ENCODE data around the gene SYNGR3.
A peak's percentile ranks its signal among the peaks of the same experiment; 100 is the strongest.
"Not testable (repeated sequence)": the region's sequence is repeated elsewhere in the genome, so short reads cannot be mapped to it uniquely, and the experiment has no call there.

The SYNGR3 gene

DNA sequence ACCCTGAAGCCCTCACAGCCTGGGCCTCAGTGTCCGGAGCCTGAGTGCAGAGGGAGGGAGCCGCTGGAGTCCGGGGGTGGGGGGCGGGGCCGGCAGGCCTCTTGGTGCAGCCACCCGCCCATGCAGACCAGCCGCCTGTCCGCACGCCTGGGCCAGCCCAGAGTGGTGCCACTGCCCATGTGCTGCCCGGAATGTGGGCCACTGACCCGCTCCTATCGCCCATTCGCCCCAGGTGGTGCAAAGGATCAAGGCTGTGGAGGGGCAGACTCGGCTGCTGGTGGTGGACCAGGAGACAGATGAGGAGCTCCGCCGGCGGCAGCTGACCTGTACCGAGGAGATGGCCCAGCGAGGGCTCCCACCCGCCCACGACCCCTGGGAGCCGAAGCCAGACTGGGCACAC is 39.6 kb downstream of the SYNGR3 start:
- DNase-seq (ENCODE audit: low spot score) = no peak

- DNase-seq (ENCODE audit: low spot score) = no peak
Measured at GRCh38 chr16:2030036-2030435, 40.3 kb downstream of the SYNGR3 start.

GRCh38 chr16:2031081-2031577 is 41.4 kb downstream of the SYNGR3 start:
- no peak for DNase-seq (ENCODE audit: low spot score)

DNA sequence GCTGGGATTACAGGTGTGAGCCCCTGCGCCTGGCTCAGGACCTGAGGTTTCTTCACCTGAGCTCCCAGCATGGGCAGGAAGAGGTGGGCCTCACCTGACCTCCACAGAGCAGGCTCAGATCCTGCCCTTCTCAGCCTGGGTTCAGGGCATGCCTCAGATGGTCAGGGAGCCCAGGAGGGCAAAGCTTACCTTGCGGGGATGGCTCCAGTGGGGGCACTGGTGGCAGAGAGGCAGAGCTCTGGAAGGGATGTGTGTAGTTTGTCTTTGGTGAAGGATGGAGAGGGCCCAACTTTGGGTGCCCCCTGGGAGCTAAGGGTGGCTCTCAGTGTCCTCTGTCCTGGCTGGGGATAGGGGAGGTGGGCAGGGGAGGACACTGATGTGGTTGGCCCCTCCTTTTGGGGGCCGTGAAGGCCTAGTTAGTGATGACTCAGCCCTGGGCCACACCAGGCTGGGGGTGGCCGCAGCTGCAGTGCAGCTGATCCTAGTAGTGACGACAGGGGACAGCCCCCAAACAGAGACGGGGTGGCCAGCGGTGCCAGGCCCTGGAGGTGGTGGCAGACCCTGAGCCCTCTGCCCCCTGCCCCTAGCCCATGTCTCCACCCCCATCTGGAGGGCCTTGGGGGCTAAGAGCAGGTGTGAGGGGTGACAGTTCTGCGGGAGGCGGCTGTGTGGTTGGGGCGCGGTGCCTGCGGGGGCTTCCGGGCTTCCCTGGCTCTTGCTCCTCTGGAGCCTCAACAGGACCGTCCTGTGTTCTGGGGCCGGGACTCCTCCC is 42.7 kb downstream of the SYNGR3 start:
- DNase-seq (ENCODE audit: low spot score) = no peak

DNA sequence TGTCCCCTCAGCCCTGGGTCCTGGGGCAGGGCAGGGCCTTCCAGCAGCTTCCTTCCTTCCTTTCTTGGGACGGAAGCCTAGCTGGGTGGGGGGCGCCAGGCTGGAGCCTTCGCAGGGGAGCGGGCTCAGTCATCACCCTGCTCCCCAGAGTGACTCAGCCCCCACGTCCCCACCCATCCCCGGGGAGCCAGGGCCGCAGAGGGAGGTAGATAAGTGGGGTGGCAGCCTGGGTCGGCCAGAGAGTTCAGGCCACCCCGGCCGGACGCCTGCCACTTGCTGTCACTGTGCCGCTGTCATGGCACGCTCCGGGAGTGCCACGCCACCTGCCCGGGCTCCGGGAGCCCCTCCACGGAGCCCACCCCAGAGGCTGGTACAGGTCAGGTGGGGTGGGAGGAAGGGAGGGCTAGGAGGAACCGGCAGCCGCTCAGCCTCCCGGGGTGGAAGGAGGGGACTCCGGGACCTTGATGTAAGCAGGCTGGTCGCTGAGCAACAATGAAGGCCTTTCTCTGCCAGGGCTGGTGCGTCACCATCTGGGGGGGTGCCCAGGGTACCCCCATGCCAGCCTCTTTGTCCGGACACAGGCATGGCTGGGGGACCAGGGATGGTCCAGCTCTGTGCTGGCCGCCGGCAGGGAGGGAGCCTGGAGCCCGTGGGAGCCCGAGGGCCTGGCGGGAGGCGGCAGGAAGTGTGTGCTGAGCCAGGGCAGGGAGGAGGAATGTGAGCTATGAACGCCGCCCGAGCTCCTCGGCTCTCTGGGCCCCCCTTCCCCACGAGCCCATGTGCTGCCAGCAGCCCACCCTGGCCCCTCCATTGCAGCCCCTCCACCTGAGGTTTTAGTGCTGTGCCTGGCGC is 43.5 kb downstream of the SYNGR3 start:
- DNase-seq (ENCODE audit: low spot score) = no peak

DNA sequence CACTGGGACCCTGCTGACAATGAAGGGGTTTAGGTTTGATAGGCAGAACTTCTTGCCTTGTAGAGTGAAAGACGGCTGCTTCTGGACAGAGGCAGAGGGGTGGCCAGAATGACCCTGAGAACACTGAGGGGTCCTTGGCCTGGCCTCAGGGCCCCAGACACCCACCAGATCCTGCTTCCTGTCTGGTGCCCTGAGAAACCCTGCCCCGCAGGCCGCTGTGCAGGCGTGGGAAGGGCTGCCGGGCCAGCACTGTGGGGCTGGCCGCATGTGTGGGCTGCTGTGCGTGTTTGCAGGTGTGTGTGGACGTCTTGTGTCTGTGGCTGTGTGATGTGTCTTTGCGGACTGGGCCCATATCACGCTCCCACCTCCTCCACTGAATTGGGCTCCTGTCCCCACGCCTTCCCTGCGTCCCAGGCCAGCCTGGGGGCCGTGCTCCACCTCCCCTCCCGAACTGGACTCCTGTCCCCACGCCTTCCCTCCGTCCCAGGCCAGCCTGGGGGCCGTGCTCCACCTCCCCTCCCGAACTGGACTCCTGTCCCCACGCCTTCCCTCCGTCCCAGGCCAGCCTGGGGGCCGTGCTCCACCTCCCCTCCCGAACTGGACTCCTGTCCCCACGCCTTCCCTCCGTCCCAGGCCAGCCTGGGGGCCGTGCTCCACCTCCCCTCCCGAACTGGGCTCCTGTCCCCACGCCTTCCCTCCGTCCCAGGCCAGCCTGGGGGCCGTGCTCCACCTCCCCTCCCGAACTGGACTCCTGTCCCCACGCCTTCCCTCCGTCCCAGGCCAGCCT is 44.3 kb downstream of the SYNGR3 start:
- DNase-seq (ENCODE audit: low spot score) = not testable (repeated sequence)

DNA sequence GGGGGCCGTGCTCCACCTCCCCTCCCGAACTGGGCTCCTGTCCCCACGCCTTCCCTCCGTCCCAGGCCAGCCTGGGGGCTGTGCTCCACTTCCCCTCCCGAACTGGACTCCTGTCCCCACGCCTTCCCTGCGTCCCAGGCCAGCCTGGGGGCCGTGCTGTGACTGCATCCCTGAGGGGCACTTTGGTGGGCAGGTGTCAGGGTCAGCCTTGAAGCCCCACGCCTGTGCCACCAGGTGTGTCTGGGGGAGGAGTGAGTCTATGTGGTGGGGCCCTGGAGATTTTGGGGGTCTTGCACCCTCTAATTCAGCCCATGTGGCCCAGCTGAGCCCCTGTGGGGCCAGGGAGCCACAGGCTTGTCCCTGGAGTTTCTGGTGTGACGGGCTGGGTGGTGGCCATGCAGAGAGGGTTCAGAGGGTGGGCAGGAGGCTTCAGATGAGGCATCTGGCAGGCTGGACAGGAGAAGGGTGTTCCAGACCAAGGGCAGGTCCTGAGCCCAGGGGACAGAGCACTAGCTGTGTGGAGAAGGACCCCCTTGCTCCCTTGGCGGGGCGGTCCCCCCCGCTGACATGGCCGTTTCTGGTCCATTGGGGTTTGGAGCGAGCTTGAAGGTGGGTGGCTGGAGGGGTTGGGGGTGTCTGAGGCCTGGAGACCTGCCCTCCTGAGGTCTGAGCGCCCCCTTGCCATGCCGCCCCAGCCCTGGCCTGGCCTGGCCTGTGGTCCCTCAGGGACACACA is 45.1 kb downstream of the SYNGR3 start:
- DNase-seq (ENCODE audit: low spot score) = no peak

DNA sequence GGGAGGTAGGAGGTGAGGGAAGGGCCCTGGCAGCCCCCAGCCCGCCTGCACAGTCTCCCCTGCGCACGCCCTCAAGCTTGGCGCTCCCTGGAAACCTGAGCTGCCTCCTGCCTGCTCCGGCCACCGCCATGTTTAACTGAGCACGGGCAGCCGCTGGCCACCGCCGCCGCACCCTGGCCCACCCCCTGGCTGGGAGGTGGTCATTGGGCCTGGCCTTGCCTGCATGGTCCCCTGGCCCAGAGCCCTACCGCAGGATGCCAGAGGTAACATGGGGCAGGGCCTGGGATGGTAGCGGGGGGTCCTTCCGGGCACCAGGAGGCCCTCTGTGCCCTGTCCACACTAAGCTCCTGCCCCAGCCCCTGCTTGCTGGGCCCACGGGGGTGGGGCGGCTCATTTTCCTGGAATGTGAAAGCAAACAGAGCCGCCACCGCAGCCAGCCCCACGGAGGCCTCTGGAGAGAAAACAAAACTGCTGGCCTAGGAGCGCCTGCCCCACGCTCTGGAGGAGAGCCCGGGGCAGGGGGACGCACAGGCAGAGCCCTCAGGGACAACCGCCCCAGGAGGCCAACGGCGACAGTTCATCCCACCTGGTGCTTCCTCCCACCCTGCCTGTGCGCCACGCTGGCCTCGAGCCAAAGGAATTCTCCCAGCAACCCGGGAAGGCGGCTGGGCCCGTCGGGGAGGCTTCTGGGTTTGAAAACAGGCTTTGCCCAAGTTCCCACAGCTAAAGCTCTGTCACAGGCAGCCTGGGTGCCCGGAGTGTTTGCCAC is 45.8 kb downstream of the SYNGR3 start:
- DNase-seq (ENCODE audit: low spot score) = no peak

DNA sequence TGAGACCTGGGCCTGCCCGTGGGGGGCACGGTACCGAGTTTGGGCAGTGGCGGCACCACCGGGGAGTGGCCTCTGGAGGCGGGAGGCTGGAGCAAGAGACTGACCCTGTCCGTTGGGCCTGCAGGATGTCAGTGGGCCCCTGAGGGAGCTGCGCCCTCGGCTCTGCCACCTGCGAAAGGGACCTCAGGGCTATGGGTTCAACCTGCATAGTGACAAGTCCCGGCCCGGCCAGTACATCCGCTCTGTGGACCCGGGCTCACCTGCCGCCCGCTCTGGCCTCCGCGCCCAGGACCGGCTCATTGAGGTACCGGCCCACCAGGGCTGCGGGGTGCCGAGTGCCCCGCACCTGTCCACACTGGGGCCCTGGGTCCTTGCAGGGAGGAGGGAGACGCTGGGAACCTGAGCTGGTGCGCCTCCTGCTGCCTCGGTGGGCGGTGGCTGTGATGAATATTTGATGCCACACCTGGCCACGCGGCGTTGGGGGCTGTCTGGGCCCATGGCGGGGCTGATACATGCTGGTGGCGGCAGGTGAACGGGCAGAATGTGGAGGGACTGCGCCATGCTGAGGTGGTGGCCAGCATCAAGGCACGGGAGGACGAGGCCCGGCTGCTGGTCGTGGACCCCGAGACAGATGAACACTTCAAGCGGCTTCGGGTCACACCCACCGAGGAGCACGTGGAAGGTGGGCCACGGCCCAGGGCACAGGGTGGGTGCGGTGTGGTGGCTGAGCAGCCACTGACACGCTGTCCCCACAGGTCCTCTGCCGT is 46.6 kb downstream of the SYNGR3 start:
- DNase-seq (ENCODE audit: low spot score) = no peak

DNA sequence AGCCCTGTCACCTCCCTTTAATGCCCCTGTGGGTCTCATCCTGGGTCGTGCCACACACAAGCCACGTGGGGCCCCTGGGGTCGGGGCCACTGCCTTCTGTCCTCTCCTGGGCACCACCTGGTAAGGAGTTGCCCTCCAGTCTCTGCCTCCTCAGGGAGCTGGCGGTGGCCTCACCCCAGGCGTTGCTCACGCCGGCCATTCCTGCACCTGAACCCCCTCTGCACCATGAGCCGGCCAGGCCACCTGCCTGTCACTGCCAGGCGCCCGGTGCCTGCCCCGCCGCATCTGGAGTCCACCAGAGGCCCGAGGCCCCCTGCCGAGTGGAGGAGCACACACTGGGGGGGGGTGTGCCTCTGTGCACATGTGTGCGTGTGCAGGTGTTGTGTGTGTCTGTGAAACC is 47.3 kb downstream of the SYNGR3 start:
- DNase-seq (ENCODE audit: low spot score) = no peak

DNA sequence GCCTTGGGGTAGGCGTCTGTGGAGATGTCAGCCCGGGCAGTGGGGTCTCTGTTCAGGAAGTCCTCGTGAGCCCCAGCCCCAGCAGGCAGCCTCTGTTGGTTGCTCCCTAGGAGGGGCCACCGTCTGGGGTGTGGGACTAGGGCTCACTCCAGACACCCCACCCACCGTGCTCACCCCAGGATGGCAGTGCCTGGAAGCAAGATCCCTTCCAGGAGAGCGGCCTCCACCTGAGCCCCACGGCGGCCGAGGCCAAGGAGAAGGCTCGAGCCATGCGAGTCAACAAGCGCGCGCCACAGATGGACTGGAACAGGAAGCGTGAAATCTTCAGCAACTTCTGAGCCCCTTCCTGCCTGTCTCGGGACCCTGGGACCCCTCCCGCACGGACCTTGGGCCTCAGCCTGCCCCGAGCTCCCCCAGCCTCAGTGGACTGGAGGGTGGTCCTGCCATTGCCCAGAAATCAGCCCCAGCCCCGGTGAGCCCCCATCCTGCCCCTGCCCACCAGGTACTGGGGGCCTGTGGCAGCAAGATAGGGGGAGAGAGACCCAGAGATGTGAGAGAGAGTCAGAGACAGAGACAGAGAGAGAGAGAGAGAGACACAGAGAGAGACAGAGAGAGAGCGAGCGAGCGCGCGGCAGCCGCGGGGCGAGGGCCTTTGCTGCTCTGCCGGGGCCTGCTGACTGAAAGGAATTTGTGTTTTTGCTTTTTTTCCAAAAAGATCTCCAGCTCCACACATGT is 48.0 kb downstream of the SYNGR3 start:
- no peak for DNase-seq (ENCODE audit: low spot score)

- DNase-seq (ENCODE audit: low spot score) = no peak
Measured at GRCh38 chr16:2038382-2039231, 48.8 kb downstream of the SYNGR3 start.

GRCh38 chr16:2039274-2040031 is 49.7 kb downstream of the SYNGR3 start:
- DNase-seq (ENCODE audit: low spot score) = no peak

DNA sequence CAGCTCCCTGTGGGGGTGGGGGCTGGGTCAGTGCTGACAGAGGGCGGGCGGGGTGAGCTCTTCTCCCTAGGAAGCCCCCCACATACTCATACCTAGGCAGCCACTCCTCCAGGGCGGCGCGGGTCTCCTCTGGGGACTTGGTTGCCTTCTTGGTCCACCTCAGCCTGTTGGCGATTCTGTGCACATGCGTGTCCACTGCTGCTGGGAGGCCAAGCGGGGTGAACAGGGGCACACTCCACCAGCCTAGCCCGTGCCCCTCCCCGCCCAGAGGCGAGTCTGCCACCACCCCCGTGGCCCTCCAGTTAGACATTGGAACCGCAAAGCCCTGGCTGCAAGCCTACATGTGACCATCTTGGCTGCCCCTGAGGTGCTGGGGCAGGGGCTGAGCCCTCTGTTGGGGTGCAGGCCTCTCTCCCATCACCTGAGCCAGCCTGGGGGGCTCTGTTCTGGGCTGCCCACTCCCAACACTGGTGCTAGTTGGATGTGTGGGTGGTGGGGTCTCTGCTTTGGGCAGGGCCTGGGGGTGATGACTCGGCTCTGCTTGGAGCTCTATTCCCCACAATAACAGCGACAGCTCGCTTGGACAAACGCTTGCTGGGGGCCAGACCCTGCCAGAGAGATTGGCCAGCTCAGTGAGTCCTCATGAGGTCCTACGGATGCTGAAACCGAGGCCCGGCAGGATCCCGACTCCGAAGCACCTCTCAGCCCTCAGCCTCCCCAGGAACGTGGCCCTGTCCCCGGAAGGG is 50.4 kb downstream of the SYNGR3 start:
- no peak for DNase-seq (ENCODE audit: low spot score)

DNA sequence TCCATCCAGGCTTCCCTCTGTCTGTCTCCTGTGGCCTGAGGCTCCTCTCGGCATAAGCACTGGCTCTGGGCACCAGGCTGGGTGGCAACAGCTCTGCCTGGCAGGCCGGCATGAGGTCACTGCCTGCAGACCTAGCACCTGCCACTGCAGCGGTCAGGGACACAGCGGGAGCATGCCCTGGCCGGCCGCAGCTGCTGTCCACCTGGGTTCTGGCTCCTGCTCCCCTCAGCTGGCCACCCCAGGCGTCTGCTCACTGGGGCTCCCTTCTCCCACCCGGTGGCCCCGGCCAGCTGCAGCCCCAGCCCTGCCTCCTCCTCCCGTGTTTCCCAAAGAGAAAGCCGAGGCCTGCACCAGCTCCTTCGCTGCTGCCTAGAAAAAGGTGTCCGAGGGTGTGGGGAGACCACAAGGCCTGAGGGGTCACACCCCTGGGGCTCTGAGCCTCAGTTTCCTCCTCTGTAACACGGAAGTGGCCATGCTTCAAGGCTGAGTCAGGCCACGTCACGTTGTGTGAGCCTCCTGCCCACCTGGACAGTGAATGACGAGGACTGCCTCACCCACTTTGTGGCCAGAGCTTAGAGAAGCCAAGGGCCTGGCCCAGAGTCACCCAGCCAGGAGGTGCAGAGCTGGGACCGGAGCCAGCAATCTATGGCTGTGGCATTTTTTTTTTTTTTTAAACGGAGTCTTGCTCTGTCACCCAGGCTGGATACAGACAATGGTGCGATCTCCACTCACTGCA is 51.2 kb downstream of the SYNGR3 start:
- DNase-seq (ENCODE audit: low spot score) = peak; percentile 52
